Kasumi-1 (cell line): ENCODE results near the gene OR52W1.
"Not testable (repeated sequence)": the region's sequence is repeated elsewhere in the genome, so short reads cannot be mapped to it uniquely, and the experiment has no call there.

Experiments
- DNase-seq, 2 experiments: peaks; one replicate each; lab custom pipeline; 2025; lab: John Stamatoyannopoulos, UW

The OR52W1 gene

DNA sequence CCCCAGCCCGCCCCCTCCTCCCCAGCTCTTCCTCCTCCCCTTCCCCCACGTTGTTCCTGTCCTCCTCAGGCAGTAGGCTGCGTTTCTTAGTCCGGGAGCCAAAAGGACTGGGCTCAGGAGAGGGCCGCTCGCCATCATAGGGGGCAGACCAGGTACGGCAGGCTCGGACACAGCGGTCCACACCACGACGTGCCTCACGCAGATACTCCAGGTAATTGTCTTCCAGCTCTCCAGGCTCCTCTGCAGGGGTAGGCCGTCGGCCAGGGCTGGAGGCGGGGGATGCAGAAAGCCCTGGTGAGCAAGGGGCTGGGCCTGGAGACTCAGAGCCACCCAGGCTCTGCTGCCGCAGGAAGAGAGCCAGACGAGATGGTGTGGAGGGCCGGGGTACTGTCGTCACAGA, 18.7 kb downstream of the OR52W1 start:
- DNase-seq = no peak

DNA sequence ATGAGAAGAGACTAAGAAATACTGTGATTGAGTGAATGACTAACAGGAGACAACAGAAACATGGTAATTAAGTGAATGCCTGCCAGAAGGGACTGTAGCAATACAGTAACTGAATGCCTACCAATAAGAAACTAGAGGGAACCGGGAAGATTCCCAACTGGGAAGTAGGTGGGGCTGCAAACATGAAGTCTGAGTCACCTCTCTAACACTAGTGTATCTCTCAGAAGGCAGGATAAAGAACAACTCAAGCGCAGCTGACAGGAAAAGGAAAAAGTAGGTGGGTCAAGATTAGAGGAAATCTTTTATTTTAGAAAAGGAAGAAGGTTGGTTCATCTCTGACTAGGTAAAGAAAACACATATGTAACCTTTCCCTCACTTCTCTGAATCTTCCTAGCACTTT, 20.3 kb downstream of the OR52W1 start:
- no peak for DNase-seq

DNA sequence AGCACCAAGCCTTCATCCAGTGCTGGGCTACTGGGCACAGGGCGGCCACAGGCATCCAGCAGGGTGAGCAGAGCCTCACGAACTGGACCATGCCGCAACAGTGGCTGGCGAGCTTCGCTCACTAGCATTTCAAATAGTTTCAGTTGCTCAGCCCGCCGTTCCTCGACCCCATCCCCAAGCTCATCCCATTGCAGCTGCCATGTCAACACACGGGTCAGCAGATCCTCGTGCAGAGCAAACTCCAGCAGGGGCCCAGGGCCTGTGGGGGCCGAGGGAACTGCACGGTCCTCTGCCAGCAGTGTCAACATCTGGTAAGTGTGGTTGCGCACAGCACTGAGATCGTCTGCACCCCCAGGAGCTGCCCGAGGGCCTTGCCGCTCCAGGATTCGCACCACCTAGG, 24.8 kb downstream of the OR52W1 start:
- no peak for DNase-seq

DNA sequence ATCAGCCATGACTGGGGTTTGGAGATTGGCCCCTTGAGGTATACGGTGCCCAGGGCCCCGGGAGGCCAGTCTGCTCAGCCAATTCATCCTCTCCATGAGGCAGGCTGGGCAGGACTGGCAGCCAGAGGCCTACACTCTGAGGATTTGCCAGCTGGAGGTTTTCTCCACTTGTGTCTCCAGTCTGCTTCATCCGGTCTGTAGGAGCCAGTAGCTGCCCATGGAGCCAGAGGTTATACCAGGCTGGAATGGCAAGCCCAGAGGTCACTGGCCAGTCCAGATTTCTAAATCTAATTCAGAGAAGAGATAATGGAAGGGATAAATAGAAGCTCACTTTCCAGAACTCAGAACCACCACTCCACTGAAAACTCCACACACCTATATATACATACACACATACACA, 25.4 kb downstream of the OR52W1 start:
- no peak for DNase-seq

DNA sequence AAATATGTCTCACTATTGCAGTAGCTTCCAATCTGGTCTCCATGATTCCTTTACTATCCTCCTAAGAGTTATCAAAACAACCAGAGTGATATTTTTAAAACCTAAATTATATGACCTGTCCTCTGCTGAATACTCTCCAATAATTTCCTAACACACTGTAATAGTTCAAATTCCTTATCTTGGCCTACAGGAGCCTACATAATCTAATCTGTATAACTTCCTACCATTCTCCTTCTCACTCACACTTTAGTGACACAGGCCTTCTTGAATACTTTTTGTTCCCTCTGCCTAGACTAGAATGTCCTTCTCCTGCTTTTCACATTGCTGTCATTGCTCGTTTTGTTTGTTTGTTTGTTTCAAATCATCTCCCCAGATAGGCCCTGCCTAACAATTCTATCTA, 26.0 kb downstream of the OR52W1 start:
- no peak for DNase-seq

DNA sequence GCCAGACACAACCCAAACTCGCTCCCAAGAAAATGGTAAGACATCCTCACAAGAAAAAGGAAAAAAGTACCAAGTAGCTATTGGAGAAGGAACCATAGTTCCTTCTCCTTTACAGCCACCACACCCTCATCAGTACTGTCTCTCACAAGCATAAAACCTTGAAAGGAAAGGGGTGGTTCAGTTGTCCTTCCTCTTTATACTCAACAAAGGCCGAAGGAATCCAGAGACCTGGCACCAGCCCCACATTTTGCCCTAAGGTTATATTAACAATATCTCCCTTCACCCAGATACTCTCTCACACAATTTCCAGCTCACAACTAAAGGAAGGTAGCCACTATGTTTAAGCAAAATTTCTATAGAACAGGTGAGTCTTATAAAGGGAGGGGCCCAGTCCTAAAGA, 26.9 kb downstream of the OR52W1 start:
- peak; percentile 71 to 81 for DNase-seq

DNA sequence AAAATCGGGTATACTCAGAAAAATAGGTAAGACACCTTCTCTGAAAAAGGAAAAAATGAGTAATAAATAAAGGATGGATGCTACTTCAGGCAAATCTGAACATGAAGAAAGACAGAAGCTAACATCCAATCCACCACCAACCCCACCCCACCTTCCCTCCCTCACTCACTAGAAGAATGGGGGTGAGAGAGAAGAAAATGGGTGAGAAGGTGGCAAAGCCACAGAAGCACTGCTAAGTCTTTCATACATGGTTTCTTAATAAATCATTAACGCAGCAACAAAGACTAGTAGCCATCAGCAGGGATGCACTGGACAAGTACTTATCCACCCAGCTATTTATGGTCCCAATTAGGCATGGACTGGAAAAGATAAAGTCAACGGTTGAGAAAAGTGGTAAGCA, 29.5 kb downstream of the OR52W1 start:
- no peak for DNase-seq

DNA sequence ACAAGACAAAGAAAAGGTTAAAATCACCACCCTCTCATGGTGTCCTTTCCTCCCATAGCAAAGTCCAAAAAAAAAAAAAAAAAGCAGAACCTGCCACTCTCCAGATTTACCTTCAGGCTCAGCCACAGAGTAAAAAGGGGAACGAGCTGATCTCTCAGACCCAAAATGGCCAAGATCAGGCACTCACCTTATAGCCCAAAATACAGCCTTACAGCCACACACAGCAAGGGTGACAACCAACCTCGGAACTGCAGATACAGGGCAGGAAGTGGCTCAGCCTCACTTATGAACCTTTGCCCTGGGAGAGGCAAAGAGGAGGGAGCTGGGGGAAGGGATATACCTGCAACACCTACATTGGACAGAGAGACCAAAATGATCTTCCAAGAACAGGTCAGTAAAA, 30.9 kb downstream of the OR52W1 start:
- DNase-seq = no peak

DNA sequence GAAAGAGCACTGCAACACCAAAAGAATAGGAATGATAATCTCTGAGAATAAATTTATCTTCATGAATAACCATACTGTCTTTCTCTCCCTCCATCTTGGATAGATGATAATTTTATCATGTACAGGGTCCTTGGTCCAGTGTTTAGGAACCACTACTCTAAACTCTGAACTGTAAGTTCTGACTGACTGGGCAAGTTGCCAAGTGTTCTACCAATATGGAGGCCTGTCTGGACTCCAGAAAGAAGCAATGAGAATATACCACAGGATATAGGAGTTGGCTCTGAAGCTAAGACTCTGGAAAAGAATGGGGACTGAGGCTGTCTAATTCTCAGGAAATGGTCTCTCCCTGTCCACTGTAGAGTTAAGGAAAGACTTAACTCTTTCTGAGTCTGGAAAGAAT, 33.9 kb downstream of the OR52W1 start:
- DNase-seq = no peak

DNA sequence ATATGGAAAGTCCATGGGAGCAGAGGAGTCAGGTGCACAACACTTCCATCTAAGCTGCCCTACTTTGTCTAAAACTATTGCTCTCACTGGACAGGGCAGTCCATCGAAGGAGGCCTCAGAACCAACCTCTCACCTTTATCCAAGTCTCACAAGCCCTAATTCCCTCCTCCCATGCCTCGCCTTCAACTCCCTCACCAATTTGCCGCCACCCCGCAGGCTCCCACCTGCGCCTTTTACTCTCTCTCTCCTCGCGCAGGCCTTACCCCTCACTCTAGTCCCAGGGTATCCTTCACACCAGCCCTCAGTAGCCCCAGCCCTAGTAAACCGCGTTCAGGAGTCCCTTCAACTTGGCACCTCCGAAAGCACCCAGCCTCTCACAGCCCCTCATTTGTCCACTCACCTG, 35.0 kb downstream of the OR52W1 start:
- DNase-seq = peak in 1 of 2 experiments; percentile 1

DNA sequence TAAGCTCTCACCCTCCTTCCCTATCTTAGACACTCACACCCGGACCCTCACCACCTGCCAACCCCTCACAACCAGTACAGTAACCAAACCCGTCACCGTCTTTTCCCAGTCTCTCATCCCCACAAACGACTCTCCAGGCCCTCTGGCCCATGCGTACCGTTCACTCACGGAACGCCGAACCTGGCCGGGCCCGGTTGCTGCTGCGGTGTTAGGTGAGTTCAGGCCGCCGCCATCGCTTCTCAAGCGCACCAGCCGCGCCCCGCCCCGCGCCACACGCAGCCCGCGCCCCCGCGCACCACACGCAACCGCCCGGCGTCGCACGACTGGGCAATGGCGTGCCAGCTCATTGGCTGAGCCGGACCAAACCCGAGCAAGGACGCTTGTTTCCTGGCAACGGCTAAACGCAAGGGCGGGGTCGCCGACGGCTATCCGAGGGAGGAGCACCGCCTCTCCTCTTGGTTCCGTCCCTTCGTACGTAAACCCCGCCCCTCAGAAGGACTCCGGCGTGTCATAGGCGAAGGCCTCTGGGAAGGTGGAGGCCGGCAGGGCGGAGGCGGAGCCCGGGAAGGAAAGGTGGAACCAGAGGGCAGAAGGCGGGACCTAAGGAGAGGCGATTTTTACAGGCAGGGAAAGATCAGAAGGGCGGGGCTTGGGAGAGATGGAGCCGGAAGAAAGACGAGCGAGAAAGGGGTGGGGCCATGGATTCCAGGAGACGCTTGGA, 35.5 kb downstream of the OR52W1 start, which contains the start of gene FHIP1B:
TSS of gene FHIP1B (minus strand) at position 250 of the 721 bp plus-strand sequence. CDS start 10,120 bp downstream, outside the sequence.
- DNase-seq = peak; percentile 100

DNA sequence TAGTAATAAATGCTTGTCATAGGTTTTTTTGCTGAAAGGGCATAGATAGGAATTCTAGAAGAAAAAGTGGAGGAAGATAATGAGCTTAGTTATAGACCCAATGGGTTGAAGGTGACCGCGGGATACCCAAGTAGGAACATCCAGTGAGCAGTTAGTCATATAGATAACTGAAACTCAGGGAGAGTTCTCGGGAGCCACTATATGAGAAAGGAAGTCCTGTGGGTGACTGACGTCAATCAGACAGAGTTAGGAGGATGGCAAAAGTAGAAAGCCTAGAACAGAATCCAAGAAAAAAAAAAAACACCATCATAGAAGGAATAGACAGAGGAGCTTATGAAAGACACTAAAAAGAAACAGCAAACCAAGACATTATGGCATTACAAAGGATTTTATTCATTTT, 38.2 kb downstream of the OR52W1 start:
- no peak for DNase-seq

DNA sequence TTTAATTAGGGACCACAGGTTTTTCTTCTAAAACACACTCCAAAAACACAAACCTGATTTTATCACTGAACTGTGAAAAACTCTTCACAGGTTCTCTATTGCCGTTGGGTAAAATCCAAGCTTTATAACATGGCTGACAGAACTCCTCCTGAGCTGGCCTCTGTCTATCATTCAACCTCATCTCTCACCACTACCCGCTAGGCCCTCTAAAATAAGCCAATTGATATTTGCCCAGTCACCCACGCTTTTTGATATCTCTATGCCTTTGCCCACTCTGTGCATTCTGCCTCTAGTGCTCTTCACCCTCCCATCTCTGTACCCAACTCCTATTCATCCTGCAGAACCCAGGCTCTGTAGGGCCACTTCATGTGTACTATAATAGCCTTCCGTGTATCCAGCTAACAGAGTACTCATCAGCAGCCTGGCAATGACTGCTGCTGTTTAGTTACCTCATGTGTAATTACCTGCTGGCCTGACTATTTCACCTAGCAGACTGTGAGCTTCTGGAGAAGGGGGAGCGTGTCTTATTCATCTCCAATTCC, 38.8 kb downstream of the OR52W1 start:
- DNase-seq = no peak

DNA sequence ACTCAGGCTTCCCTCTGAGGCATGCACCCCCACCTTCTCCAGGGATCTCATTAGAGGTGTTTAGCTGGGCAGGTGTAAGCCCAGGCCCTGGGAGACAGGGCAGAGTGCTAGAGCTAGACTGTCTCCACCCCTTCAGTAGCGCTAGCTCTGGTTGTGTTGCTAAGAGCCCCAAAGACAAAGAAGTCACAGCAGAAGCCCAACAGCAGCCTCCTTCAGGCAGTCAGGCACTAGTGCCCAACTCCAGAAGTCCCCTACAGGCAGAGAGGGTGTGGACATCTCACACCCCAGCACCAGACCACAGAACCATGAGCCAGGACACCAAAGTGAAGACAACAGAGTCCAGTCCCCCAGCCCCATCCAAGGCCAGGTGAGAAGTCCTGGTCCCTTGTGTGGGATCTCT, 39.9 kb downstream of the OR52W1 start, which contains the start of gene CNGA4:
TSS of gene CNGA4 (plus strand) at position 188 of the 400 bp plus-strand sequence. CDS start at position 306, 118 bp downstream.
- DNase-seq = no peak

DNA sequence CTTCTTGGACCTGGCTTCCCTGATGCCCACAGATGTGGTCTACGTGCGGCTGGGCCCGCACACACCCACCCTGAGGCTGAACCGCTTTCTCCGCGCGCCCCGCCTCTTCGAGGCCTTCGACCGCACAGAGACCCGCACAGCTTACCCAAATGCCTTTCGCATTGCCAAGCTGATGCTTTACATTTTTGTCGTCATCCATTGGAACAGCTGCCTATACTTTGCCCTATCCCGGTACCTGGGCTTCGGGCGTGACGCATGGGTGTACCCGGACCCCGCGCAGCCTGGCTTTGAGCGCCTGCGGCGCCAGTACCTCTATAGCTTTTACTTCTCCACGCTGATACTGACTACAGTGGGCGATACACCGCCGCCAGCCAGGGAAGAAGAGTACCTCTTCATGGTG, 41.1 kb downstream of the OR52W1 start:
- no peak for DNase-seq

DNA sequence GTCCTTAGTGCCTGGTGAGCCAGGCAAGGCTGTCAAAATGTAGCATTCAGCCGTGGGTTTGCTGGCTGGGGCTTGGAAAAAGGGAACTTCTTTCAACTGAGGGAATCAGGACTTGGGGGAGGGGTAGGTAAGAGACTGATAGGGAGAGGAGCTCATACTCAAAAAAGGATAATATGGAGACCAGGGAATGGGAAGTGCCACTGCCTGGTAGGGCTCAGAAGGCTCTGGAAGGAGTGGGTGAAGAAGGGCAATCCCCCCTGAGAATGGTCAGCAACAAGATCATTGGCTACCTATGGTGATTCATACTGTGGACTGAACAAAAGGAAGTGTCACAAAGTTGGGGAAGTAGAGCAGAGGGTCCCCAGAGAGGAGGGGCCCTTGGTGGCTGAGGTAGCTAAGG, 41.8 kb downstream of the OR52W1 start:
- peak; percentile 39 to 52 for DNase-seq

DNA sequence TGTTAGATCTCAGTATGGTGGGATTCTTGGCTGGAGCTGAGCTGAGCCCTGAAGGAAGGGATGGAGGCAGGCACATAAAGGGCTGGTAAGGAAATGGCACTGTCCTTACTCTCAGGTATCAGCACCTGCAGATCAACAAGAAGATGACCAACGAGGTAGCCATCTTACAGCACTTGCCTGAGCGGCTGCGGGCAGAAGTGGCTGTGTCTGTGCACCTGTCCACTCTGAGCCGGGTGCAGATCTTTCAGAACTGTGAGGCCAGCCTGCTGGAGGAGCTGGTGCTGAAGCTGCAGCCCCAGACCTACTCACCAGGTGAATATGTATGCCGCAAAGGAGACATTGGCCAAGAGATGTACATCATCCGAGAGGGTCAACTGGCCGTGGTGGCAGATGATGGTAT, 42.3 kb downstream of the OR52W1 start:
- DNase-seq = no peak

DNA sequence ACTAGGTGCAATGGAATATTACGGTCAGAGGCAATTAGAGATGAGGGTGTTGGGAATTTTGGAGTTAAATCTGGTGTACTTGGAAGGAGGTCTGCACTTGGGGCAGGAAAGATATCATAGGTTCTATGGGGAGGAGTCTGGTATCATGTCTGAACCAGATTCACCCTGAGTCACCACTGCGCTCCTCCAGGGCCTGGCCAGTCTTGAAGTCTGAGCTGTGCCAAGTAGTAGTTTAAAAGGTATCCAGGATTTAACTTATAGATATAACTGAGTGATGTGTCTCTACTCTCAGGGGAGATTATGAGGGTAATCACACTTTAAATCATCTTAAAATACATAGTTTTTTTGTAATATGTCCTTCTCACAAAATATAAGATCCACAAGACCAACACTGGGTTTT, 46.5 kb downstream of the OR52W1 start:
- no peak for DNase-seq

DNA sequence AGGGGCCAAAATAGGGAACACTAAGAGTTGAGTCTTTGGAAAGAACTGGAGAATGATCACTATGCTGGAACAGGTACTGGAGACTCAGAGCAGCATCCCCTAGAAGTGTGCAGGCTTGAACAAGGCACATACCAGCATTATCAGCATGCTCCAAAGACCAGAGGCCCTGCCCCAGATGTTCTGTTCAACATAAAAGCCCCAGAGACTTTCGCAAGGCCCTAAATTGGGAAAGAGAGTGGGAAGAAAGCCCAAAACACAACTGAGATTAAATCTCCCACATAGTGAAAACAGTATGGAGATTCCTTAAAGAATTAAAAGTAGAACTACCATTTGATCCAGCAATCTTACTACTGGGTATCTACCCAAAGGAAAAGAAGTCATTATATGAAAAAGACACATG, 49.2 kb downstream of the OR52W1 start:
- no peak for DNase-seq

DNA sequence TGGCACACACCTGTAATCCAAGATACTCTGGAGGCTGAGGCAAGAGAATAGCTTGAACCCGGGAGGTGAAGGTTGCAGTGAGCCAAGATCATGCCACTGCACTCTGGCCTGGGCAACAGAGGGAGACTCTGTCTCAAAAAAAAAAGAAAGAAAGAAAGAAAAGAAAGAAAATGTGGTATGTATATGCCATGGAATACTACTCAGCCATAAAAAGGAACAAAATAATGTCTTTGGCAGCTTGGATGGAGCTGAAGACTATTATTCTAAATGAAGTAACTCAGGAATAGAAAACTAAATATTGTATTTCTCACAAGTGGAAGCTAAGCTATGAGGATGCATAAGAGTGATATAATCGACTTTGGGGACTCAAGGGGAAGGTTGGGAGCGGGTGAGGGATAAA, 49.9 kb downstream of the OR52W1 start:
- not testable (repeated sequence) for DNase-seq
